Activated T-cell treated with anti-CD3 and anti-CD28 coated beads, Interleukin-2, amount 50 U/mL, for 72 hours (primary cell): ENCODE results near the gene HEATR5A. TPM values are rescaled to one million over a fixed set of nuclear protein-coding genes. Genes with fewer than 3 reads are reported as not detected.
"Not testable (repeated sequence)": the region's sequence is repeated elsewhere in the genome, so short reads cannot be mapped to it uniquely, and the experiment has no call there.

Experiments
- ATAC-seq, 2 donors: fragments of 150-1000 bp; cut with Tn5 transposase; replicated peaks in 1 of 2; 2 replicates each; pipeline ENCODE4 v1.10.0; 2021; ENCODE audit warnings: moderate library complexity in 2 of 2, mild to moderate bottlenecking in 1 of 2
- DNase-seq, 2 donors: peaks; one replicate each; pipeline ENCODE4 v3.0.0; 2021 to 2022; ENCODE audit warnings: mixed read lengths in 1 of 2
- H3K27ac Mint-ChIP-seq: one replicate; pipeline ENCODE4 v1.8.0; 2022; ENCODE audit warnings: mild to moderate bottlenecking, moderate library complexity, mixed read lengths
- H3K27me3 Mint-ChIP-seq: one replicate; pipeline ENCODE4 v1.8.0; 2022; ENCODE audit warnings: low read depth, mixed read lengths
- H3K36me3 Mint-ChIP-seq, 2 donors: one replicate each; pipeline ENCODE4 v1.8.0; 2022; ENCODE audit warnings: mixed read lengths in 2 of 2, mild to moderate bottlenecking in 1 of 2; ENCODE audit not compliant: insufficient read depth in 2 of 2
- H3K4me1 Mint-ChIP-seq: one replicate; pipeline ENCODE4 v1.8.0; 2022; ENCODE audit warnings: low read depth, mixed read lengths
- H3K4me3 Mint-ChIP-seq, 2 donors: one replicate each; pipeline ENCODE4 v1.8.0; 2022; ENCODE audit warnings: mild to moderate bottlenecking in 2 of 2, mixed read lengths in 2 of 2, moderate library complexity in 2 of 2
- H3K9me3 Mint-ChIP-seq, 2 donors: one replicate each; pipeline ENCODE4 v1.8.0; 2022; ENCODE audit warnings: mixed read lengths in 2 of 2
- total RNA-seq, 2 donors: library from RNA; stranded (reverse); gene quantifications; one replicate each; pipeline ENCODE4 v1.2.3, GENCODE V29; 2022

Gene HEATR5A
- total RNA-seq, 2 donors from 2014 or later = 11.4 to 13.3 TPM

GRCh38 chr14:31326111-31326510, 94.2 kb downstream of the HEATR5A start:
- peaks cover 0 to under 1% of the 10 kb centered on the region in 2 donors for H3K9me3 Mint-ChIP-seq
- no peaks in the 10 kb centered on the region for H3K27me3 Mint-ChIP-seq
- H3K36me3 Mint-ChIP-seq = peaks cover 4 to 5% of the 10 kb centered on the region in 2 donors
- no peak for DNase-seq
- H3K4me3 Mint-ChIP-seq = no peak overlapping the region
- no peak overlapping the region for H3K27ac Mint-ChIP-seq
- no peaks in the 10 kb centered on the region for H3K4me1 Mint-ChIP-seq
- no peak for ATAC-seq

GRCh38 chr14:31323419-31323818, 96.9 kb downstream of the HEATR5A start:
- H3K27me3 Mint-ChIP-seq = no peaks in the 10 kb centered on the region

DNA sequence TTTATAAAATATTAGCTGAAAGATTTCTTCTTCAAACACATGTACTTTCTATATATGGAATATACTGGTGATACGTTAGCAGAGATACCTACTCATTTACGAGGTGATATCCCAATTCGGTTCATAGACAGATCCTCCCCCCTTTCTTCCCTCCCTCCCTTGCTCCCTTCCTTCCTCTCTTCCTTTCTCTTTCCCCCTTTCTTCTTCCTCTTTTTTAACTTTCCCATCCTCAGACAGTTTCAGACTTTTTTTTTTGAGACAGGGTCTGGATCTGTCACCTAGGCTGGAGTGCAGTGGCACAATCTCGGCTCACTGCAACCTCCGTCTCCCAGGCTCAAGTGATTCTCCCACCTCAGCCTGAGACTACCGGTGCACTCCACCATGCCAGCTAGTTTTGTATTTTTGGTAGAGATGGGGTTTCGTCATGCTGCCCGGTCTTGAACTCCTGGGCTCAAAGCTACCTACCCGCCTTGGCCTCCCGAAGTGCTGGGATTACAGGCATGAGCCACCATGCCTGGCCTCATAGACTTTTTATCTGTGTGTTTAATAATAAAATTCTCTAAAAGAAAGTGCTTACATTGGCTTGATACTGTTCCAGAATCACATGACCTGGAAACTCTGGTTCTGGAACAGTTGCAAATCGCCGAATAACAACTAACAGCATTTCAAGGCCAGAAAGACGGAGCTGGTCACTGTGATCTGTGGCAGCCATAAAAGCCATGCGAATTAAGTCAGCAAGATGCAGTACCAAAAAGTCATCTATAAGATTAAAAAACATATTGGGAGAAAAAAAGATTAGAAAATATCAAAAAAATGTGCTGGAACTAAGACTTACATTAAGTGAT, 99.2 kb downstream of the HEATR5A start:
- DNase-seq (no peak), ATAC-seq (no peak)
- Mint-ChIP-seq H3K36me3 (no peaks in the 10 kb centered on the region), H3K27me3 (no peaks in the 10 kb centered on the region), H3K9me3 (no peaks in the 10 kb centered on the region), H3K4me3 (no peak overlapping the region), H3K4me1 (no peaks in the 10 kb centered on the region), H3K27ac (no peak overlapping the region)

More at GRCh38 chr14:31323419-31323818, 96.9 kb downstream of the HEATR5A start:
- ATAC-seq = no peak
- no peak overlapping the region for H3K27ac Mint-ChIP-seq
- DNase-seq = no peak
- peaks cover 0 to 2% of the 10 kb centered on the region in 2 donors for H3K36me3 Mint-ChIP-seq
- no peaks in the 10 kb centered on the region for H3K9me3 Mint-ChIP-seq
- no peak overlapping the region for H3K4me3 Mint-ChIP-seq
- no peaks in the 10 kb centered on the region for H3K4me1 Mint-ChIP-seq

DNA sequence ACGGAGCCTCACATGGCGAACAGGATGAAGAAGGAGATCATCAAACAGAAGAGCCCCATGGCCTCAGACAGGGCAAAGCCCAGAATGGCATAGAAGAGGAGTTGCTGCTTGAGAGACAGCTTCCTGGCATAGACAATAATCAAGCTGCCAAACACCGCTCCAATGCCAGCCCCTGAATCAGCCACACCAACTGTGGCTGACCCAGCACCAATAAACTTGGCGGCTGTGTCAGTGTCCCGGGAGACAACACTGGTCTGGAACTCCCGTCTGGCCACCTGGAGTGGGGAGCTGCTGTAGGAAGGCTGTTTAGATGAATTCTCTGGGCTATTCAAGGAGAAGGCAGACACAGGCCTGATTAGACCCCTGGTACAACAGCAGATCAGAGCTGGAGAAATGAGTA, 100.1 kb downstream of the HEATR5A start:
- ATAC-seq = no peak
- Mint-ChIP-seq H3K27ac (no peak overlapping the region), H3K4me3 (no peak overlapping the region), H3K4me1 (no peaks in the 10 kb centered on the region), H3K9me3 (no peaks in the 10 kb centered on the region), H3K27me3 (no peaks in the 10 kb centered on the region), H3K36me3 (no peaks in the 10 kb centered on the region)
- no peak for DNase-seq

GRCh38 chr14:31319701-31320100, 100.6 kb downstream of the HEATR5A start:
- DNase-seq (no peak), ATAC-seq (no peak)
- H3K4me1 Mint-ChIP-seq = no peaks in the 10 kb centered on the region
- H3K4me3 Mint-ChIP-seq = no peak overlapping the region
- no peaks in the 10 kb centered on the region for H3K36me3 Mint-ChIP-seq
- no peaks in the 10 kb centered on the region for H3K27me3 Mint-ChIP-seq
- H3K9me3 Mint-ChIP-seq = no peaks in the 10 kb centered on the region
- no peak overlapping the region for H3K27ac Mint-ChIP-seq

DNA sequence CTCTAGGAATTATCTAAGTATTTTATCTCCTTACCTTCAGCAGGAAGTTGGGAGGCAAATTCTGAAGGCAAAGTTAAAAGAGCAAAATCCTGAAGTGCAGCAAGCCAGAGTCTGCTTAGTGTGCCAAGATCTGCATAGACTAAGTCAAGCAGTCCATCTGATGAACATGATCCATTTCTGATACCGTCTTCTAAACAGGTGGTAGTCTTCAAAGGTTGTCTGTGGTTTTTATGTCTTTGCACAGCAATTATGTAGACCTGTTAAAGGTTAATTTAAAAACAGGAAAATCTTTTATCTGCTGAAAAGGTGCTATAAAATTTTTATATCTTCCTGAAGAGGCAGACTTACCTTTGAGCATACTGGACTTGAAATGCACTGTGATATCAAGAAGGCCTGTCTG, 107.4 kb downstream of the HEATR5A start:
- DNase-seq = no peak
- Mint-ChIP-seq H3K4me3 (no peak overlapping the region), H3K9me3 (no peaks in the 10 kb centered on the region), H3K4me1 (no peaks in the 10 kb centered on the region), H3K27ac (no peak overlapping the region), H3K27me3 (no peaks in the 10 kb centered on the region), H3K36me3 (peaks cover 5 to 6% of the 10 kb centered on the region in 2 donors)
- ATAC-seq = no peak

DNA sequence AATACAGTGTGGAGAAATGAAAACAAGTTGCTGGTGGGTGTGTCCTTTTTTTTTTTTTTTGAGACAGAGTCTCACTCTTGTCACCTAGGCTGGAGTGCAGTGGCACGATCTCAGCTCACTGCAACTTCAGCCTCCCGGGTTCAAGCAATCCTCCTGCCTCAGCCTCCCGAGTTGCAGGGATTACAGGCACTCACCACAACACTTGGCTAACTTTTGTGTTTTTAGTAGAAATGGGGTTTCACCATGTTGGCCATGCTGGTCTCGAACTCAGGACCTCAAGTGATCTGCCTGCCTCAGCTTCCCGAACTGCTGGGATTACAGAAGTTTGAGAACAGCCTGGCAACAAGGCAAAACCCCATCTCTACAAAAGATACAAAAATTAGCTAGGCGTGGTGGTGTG, 108.0 kb downstream of the HEATR5A start:
- not testable (repeated sequence) for H3K9me3 Mint-ChIP-seq, H3K27ac Mint-ChIP-seq, H3K4me3 Mint-ChIP-seq, H3K27me3 Mint-ChIP-seq, H3K36me3 Mint-ChIP-seq, ATAC-seq, H3K4me1 Mint-ChIP-seq, DNase-seq

DNA sequence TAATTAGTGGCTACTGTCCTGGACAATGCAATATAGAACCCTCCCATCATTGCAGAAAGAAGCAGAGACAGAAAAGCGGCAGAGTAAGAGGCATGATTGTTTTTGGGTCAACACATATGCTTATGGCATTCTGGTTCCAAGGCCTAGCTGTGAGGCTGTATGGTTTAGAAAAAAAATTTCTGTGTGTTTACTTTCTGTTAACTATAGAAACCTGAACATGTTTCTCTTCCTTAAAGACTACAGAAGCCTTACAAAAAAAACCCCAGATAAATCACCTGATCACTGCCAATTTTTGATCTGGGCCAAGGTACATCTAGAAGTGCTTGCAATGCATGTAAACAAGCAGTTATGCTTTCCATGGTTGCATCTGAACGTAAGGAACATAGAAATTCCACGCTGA, 112.7 kb downstream of the HEATR5A start:
- no peaks in the 10 kb centered on the region for H3K27me3 Mint-ChIP-seq

GRCh38 chr14:31307198-31307597, 113.2 kb downstream of the HEATR5A start:
- peaks cover 5 to 6% of the 10 kb centered on the region in 2 donors for H3K36me3 Mint-ChIP-seq

More for the DNA sequence above, 112.7 kb downstream of the HEATR5A start:
- no peak for DNase-seq
- H3K36me3 Mint-ChIP-seq = peaks cover 5 to 6% of the 10 kb centered on the region in 2 donors
- no peak overlapping the region for H3K4me3 Mint-ChIP-seq
- H3K27ac Mint-ChIP-seq = no peak overlapping the region
- ATAC-seq = no peak
- no peaks in the 10 kb centered on the region for H3K9me3 Mint-ChIP-seq
- no peaks in the 10 kb centered on the region for H3K4me1 Mint-ChIP-seq

DNA sequence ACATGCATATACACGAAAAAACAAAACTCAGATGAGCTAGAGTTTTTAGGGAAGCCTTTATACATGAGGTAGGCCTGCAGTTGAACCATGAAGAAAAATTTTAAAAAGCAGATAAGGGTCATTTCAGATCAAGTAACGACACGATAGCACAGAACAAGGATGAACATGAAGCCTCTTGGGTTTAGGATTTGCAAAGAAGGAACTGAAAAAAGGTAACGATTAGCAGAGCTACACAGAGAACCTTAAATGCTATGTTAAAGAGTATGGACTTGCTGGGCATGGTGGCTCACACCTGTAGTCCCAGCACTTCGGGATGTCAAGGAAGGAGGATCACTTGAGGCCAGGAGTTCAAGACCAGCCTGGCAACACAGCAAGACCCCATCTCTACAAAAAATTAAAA, 116.7 kb downstream of the HEATR5A start:
- no peak overlapping the region for H3K4me3 Mint-ChIP-seq
- ATAC-seq (no peak), DNase-seq (no peak)
- H3K27ac Mint-ChIP-seq = no peak overlapping the region
- H3K4me1 Mint-ChIP-seq = no peaks in the 10 kb centered on the region
- H3K9me3 Mint-ChIP-seq = no peaks in the 10 kb centered on the region
- H3K36me3 Mint-ChIP-seq = peaks cover 0 to 4% of the 10 kb centered on the region in 2 donors
- H3K27me3 Mint-ChIP-seq = no peaks in the 10 kb centered on the region

More at GRCh38 chr14:31307198-31307597, 113.2 kb downstream of the HEATR5A start:
- H3K9me3 Mint-ChIP-seq = no peaks in the 10 kb centered on the region
- H3K4me3 Mint-ChIP-seq = no peak overlapping the region
- no peak overlapping the region for H3K27ac Mint-ChIP-seq
- H3K4me1 Mint-ChIP-seq = no peaks in the 10 kb centered on the region
- ATAC-seq (no peak), DNase-seq (no peak)
- H3K27me3 Mint-ChIP-seq = no peaks in the 10 kb centered on the region

DNA sequence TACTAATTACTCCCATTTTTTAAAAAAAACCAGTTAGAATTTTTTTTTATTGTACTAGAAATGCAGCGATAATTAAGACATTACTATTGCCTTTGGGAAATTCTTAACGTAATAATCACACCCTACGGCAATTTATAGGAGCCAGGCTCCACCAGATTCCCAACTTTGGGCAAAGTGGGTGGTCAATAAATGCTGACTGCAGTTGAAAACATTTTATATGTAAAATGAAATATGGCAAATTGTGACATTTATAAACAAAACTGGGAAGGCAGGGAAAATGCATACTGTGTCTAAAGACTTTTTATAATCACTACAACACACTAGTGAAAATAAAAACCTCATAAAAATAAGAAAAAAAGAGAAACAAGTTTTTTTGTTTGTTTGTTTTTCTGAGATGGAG, 119.5 kb downstream of the HEATR5A start:
- H3K27me3 Mint-ChIP-seq = no peaks in the 10 kb centered on the region

DNA sequence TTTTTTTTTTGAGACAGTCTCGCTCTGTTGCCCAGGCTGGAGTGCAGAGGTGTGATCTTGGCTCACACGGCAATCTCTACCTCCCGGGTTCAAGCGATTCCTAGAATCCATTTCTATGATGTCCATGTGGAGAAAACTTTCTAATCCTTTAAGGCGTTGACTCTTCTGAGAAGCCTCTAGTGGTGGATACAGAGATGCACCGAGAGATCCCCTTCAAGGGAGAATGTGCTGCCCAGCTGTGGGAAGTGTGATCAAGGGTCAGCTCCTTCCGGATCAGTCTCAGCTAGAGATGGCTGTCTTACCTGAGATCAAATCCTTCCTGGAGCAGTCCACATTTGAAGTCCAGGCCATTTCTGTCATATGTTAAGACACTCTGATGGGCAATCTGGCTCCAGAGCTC, 120.1 kb downstream of the HEATR5A start:
- Mint-ChIP-seq H3K27ac (no peak overlapping the region), H3K36me3 (peaks cover 0 to 4% of the 10 kb centered on the region in 2 donors), H3K9me3 (no peaks in the 10 kb centered on the region), H3K4me3 (no peak overlapping the region), H3K4me1 (no peaks in the 10 kb centered on the region), H3K27me3 (no peaks in the 10 kb centered on the region)
- DNase-seq (no peak), ATAC-seq (no peak)

More for the DNA sequence above, 119.5 kb downstream of the HEATR5A start:
- no peak for DNase-seq
- Mint-ChIP-seq H3K4me1 (no peaks in the 10 kb centered on the region), H3K27ac (no peak overlapping the region), H3K4me3 (no peak overlapping the region), H3K36me3 (peaks cover 0 to 4% of the 10 kb centered on the region in 2 donors), H3K9me3 (no peaks in the 10 kb centered on the region)
- ATAC-seq = no peak

- no peak overlapping the region for H3K27ac Mint-ChIP-seq
- H3K9me3 Mint-ChIP-seq = no peaks in the 10 kb centered on the region
- H3K27me3 Mint-ChIP-seq = no peaks in the 10 kb centered on the region
- H3K36me3 Mint-ChIP-seq = peaks cover 0 to 4% of the 10 kb centered on the region in 2 donors
- DNase-seq (no peak), ATAC-seq (no peak)
- no peak overlapping the region for H3K4me3 Mint-ChIP-seq
- no peaks in the 10 kb centered on the region for H3K4me1 Mint-ChIP-seq
Observed at GRCh38 chr14:31297701-31298344, 122.5 kb downstream of the HEATR5A start.
